ENCODE data around the gene TNIK. TPM values are rescaled to one million over a fixed set of nuclear protein-coding genes. Genes with fewer than 3 reads are reported as not detected.
A peak's percentile ranks its signal among the peaks of the same experiment; 100 is the strongest.
"Not testable (repeated sequence)": the region's sequence is repeated elsewhere in the genome, so short reads cannot be mapped to it uniquely, and the experiment has no call there.

TNIK gene
- total and polyA plus RNA-seq, 5 donors = 8.1 to 27.4 (median 21.6) TPM

DNA sequence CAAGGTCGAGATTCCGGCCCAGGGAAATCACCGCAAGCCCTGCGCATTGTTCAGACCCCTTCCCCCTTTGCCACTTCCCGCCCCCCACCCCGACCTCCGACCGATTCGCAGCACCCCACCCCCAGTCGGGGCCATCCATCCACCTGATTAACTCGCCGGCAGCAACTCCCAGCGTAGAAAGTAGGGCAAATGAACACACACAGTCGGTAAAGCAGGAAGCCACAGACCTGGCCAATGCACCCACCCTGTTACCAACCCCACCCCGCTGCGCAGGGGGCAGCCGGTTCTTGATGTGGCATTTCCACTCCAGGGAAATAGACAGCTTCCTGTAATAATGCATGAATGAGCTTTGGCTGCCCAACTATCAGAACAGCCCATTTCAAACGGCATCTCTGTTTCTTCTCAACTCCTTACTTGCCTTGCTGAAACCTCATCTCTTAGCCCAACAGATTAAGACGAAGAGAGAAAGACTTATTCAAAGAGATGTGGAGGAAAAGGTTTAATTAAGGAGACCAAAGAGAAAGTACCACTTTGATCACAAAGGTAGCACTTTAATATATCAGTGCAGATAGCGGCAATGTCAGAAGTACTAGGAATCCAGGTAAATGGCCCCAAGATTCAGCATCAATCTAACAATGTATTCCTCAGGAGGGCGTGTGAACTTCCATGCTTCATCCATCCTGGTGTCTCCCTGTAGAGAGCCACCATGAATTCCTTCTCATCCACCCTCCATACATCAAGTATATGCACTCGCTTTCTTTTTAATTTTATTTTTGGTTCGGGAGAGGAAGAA, 1.9 kb downstream of the TNIK start:
- H3K4me3 ChIP-seq (ENCODE audit: low read length) = peak overlapping the region; percentile 70
- DNase-seq = peak in 1 of 3 donors; percentile 48
- 12% methylated on average over 23 of the region's 23 CpGs for WGBS
- H3K4me1 ChIP-seq (ENCODE audit: control insufficient read depth, insufficient read depth, low read length) = peaks cover 3% of the 10 kb centered on the region
- no peak overlapping the region for H3K27ac ChIP-seq (ENCODE audit: low read length)
- no peak for ATAC-seq
- H3K27me3 ChIP-seq (ENCODE audit: control insufficient read depth, insufficient read depth) = no peaks in the 10 kb centered on the region
- intact Hi-C loops (cut with DNase I) = loop anchor here in 2 of 4 donors (10.0 kb wide), 2 partner anchors 133 to 273 kb away; no protein-coding TSS in a partner anchor
- H3K9me3 ChIP-seq (ENCODE audit: control insufficient read depth, low read length) = no peaks in the 10 kb centered on the region

DNA sequence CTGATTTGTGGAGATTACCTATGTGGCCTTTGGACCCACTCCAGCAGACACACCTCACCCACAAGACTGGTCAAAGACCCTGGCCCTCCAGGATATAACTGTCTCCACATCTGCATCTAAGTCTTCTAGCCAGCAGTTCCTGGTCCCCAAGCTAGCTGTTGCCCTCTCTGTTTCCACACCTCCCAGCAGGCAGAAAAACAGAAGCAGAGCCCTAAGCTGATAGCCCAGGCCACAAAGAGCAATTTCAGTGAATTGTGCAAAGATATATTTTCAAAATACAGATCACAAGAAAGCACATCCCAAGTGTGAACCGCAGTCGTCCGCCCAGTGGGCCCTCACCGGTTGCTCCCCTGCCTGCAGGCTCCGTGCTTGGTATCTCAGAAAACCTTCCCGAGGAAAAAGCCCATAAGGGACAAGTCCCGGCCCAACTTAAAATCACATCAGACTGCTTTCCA, 2.6 kb downstream of the TNIK start:
- no peaks in the 10 kb centered on the region for H3K9me3 ChIP-seq (ENCODE audit: control insufficient read depth, low read length)
- peaks cover 3% of the 10 kb centered on the region for H3K4me1 ChIP-seq (ENCODE audit: control insufficient read depth, insufficient read depth, low read length)
- peak overlapping the region; percentile 70 for H3K4me3 ChIP-seq (ENCODE audit: low read length)
- no peaks in the 10 kb centered on the region for H3K27me3 ChIP-seq (ENCODE audit: control insufficient read depth, insufficient read depth)
- DNase-seq (no peak), ATAC-seq (no peak)
- intact Hi-C loops (cut with DNase I) = loop anchor here in 2 of 4 donors (10.0 kb wide), 2 partner anchors 133 to 273 kb away; no protein-coding TSS in a partner anchor
- 16% methylated on average over 7 of the region's 7 CpGs for WGBS
- H3K27ac ChIP-seq (ENCODE audit: low read length) = no peak overlapping the region

DNA sequence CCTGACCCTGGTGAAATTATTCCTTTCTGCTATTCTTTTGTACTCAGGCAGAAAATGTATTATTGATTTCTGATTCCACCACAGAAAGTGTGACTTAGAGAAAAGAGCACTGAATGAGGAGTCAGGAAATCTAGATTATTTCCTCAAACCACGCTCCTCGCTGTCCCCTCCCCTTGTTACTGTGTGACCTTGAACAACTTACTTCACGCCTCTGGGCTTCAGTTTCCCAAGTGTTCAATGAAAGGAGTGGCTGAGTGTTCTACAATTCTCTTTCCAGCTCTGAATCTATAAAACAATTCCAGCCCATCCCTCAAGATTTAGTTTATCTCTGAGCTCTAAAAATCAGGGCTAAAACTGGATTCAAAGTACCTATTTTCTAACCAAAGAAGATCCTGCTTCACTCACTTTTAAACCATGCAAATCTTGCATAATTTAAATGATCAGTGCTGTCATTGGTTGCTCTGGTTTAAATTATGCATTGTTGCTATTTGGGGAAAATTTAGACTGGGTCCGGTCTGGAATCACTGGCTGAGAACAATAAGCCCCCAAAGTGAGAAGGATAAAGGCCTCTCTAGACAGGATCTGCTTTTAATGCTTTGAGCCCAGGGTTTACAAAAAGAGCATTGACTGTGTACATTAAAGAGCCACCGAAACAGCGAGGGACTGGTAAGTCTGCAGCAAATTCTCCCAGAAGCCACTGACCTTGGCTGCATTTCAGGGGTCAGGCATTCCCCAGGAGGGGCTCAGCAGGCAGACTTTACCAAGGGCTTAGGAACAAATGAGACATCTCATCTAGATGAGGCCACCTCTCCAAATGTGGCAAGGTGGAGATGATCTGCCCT, 3.2 kb downstream of the TNIK start:
- WGBS = 63% methylated on average over 6 of the region's 6 CpGs
- DNase-seq = no peak
- Histone ChIP-seq H3K4me3 (ENCODE audit: low read length) (no peak overlapping the region), H3K9me3 (ENCODE audit: control insufficient read depth, low read length) (no peaks in the 10 kb centered on the region), H3K4me1 (ENCODE audit: control insufficient read depth, insufficient read depth, low read length) (peaks cover 3% of the 10 kb centered on the region), H3K27me3 (ENCODE audit: control insufficient read depth, insufficient read depth) (no peaks in the 10 kb centered on the region), H3K27ac (ENCODE audit: low read length) (no peak overlapping the region)
- intact Hi-C loops (cut with DNase I) = loop anchor here in 2 of 4 donors (10.0 kb wide), 2 partner anchors 132 to 272 kb away; no protein-coding TSS in a partner anchor
- no peak for ATAC-seq

DNA sequence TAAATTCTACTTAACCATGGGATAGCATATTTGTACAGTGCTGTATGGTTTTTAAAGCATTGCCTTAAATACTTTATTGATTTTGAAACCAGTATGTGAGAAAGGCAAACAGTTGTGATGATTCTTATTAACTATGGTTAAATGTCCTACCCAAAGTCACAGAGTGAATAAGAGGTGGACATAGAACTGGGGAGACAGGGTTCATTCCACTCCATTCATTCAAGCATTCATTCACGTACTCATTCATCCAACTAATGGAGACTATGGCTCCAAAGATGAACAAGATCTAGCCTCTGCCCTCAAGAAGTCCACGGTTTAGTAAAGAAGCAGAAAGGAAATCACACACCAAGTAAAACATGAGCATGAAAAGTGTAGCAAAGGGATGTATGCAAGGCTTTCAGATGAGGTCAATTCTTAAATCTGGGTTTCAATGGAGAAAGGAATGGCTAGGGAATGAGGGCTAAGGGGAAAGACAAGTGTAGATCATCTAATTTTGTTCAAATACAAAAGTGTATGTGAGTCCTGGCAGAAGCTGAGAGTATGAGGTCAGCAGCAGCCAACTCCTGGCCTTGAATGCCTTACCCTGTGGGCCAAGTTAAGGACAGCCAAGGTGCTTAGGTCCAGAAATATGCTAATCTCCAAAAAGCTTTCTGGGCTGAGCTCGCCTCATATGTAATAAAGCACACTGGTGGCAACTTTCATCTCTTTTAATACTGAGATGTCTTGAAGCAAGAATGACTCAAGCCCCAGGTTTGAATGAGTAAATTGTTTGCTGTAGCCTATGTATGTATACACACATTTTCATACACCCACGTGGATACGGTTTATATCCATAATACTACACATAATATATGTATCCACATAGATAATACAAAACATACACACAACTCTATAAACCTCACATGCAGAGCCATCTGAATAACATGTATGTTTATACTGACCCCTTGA, 4.3 kb downstream of the TNIK start:
- H3K4me1 ChIP-seq (ENCODE audit: control insufficient read depth, insufficient read depth, low read length) = peaks cover 3% of the 10 kb centered on the region
- no peak for DNase-seq
- H3K4me3 ChIP-seq (ENCODE audit: low read length) = no peak overlapping the region
- 58% methylated on average over 5 of the region's 5 CpGs for WGBS
- no peaks in the 10 kb centered on the region for H3K27me3 ChIP-seq (ENCODE audit: control insufficient read depth, insufficient read depth)
- intact Hi-C loops (cut with DNase I) = loop anchor here in 2 of 4 donors (10.0 kb wide), 2 partner anchors 131 to 271 kb away; no protein-coding TSS in a partner anchor
- H3K27ac ChIP-seq (ENCODE audit: low read length) = no peak overlapping the region
- no peaks in the 10 kb centered on the region for H3K9me3 ChIP-seq (ENCODE audit: control insufficient read depth, low read length)
- ATAC-seq = no peak

DNA sequence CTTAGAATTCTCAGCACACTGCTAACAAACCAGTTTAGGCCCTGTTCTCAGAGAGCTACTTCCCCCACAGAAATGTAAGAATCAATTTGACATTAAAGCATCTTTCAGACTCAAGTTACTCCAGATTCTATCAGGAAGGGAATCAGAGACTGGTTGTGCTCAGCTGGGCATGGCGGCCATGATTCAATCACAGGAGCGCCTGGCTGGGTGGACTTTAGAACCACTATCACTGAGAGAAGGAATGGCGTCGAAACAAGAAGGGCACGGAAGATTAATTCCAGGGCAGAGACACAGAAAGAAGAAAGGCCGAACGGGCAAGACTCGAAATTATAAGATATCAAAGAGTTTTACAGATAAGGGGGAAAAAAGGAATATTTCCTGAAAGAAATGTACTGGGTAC, 6.2 kb downstream of the TNIK start:
- DNase-seq (no peak), ATAC-seq (no peak)
- intact Hi-C loops (cut with DNase I) = loop anchor here in 2 of 4 donors (10.0 kb wide), 2 partner anchors 129 to 269 kb away; no protein-coding TSS in a partner anchor
- peaks cover 3% of the 10 kb centered on the region for H3K4me1 ChIP-seq (ENCODE audit: control insufficient read depth, insufficient read depth, low read length)
- H3K27me3 ChIP-seq (ENCODE audit: control insufficient read depth, insufficient read depth) = no peaks in the 10 kb centered on the region
- WGBS = 82% methylated on average over 8 of the region's 8 CpGs
- H3K4me3 ChIP-seq (ENCODE audit: low read length) = no peak overlapping the region
- no peak overlapping the region for H3K27ac ChIP-seq (ENCODE audit: low read length)
- H3K9me3 ChIP-seq (ENCODE audit: control insufficient read depth, low read length) = no peaks in the 10 kb centered on the region

DNA sequence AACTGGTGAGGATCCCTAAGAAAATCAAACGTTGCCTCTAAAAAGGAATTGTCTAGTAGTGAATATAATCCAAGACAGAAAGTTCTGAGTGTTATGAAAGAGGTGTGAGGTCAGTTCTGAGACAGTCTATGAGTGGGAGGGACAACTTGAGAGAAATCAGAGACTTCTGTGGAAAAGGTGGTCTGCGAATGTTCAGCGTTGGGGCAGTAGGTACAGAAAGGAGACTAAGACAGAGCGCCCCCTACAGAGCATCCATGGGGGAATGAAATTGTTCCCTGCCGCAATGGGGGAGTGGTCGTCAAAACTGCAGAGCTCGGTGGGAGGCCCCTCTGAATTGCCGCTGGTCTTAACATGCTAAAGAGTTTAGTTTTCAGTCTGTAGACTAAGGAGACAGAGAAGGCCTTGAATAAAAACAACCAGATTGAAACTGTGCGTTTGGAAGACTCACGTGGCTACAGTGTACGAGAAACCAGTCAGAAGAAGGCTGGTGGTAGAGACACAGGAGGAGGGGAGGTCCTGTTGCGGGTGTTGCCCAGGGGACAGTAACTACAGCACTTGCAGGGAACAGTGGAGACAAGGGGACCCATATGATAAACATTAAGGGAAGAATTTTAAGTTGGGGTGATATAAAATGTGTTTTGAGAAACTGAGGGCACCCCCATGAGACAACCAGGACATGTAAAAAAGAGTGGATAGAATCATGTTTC, 6.9 kb downstream of the TNIK start:
- DNase-seq (no peak), ATAC-seq (no peak)
- Histone ChIP-seq H3K27ac (ENCODE audit: low read length) (no peak overlapping the region), H3K4me3 (ENCODE audit: low read length) (no peak overlapping the region), H3K27me3 (ENCODE audit: control insufficient read depth, insufficient read depth) (no peaks in the 10 kb centered on the region), H3K9me3 (ENCODE audit: control insufficient read depth, low read length) (no peaks in the 10 kb centered on the region), H3K4me1 (ENCODE audit: control insufficient read depth, insufficient read depth, low read length) (peaks cover 3% of the 10 kb centered on the region)
- WGBS = 67% methylated on average over 12 of the region's 12 CpGs
- intact Hi-C loops (cut with DNase I) = loop anchor here in 2 of 4 donors (10.0 kb wide), 2 partner anchors 129 to 269 kb away; no protein-coding TSS in a partner anchor

DNA sequence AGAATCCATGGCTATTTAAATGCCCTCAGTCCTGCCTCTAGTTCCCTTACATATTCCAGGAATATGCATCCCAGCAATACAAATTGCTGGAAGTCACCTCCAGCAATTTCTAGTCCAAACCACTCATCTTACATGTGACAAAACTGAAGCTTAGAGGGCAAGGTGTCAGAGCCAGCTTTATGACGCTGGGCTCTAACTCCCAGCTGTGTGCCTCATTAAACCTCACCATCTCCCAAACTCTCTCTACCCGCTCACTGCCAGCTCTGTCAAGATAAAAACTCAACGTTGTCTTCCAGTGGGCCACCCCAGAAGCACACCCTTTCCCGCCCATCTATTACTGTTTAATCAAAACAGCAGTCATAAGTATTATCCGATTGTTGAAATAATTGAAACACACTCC, 7.9 kb downstream of the TNIK start:
- 67% methylated on average over 5 of the region's 5 CpGs for WGBS

DNA sequence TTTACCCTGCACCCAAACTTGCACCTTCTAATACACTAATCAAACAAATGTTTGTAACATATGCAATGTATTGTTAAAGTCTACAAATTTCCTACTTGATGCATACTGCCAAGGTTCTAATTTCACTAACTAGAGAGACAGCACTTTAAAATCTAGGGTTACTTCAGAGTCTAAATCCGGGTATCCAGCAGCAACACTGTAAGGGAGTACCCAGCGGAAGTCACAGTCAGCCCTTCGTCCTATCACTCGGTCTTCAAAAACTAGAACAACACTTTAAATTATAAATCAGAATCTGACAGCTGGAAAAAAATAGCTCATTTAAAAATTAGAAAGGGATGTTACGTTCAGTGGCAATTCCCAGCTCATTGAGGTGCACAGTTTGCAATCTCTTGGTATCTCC, 8.3 kb downstream of the TNIK start:
- no peak overlapping the region for H3K27ac ChIP-seq (ENCODE audit: low read length)
- intact Hi-C loops (cut with DNase I) = loop anchor here in 2 of 4 donors (10.0 kb wide), 2 partner anchors 127 to 267 kb away; no protein-coding TSS in a partner anchor
- WGBS = 74% methylated on average over 5 of the region's 5 CpGs
- H3K4me3 ChIP-seq (ENCODE audit: low read length) = no peak overlapping the region
- H3K9me3 ChIP-seq (ENCODE audit: control insufficient read depth, low read length) = no peaks in the 10 kb centered on the region
- no peaks in the 10 kb centered on the region for H3K4me1 ChIP-seq (ENCODE audit: control insufficient read depth, insufficient read depth, low read length)
- no peak for ATAC-seq
- H3K27me3 ChIP-seq (ENCODE audit: control insufficient read depth, insufficient read depth) = no peaks in the 10 kb centered on the region
- no peak for DNase-seq

More for the DNA sequence above, 7.9 kb downstream of the TNIK start:
- intact Hi-C loops (cut with DNase I) = loop anchor here in 2 of 4 donors (10.0 kb wide), 2 partner anchors 128 to 268 kb away; no protein-coding TSS in a partner anchor
- Histone ChIP-seq H3K4me3 (ENCODE audit: low read length) (no peak overlapping the region), H3K4me1 (ENCODE audit: control insufficient read depth, insufficient read depth, low read length) (no peaks in the 10 kb centered on the region), H3K27ac (ENCODE audit: low read length) (peak overlapping the region; percentile 37), H3K9me3 (ENCODE audit: control insufficient read depth, low read length) (no peaks in the 10 kb centered on the region), H3K27me3 (ENCODE audit: control insufficient read depth, insufficient read depth) (no peaks in the 10 kb centered on the region)
- DNase-seq (no peak), ATAC-seq (peak in 1 of 2 donors; percentile 55)

DNA sequence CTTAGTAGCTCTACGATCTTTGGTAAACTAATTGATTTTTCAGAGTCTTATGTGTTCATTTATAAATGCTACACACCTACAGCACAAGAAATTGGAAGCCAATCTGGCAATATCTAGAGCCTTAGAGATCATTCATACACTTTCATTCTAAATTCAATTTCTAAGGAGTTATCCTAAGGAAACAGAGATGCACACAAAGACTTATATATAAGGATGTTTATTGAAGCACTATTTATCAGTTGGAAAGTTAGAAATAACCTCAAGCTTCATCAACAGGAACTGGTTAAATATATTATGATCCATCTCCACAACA, 12.7 kb downstream of the TNIK start:
- ATAC-seq; DNase-seq; H3K9me3 ChIP-seq (ENCODE audit: control insufficient read depth, low read length); intact Hi-C loops (cut with DNase I); H3K27me3 ChIP-seq (ENCODE audit: control insufficient read depth, insufficient read depth); H3K4me3 ChIP-seq (ENCODE audit: low read length); H3K4me1 ChIP-seq (ENCODE audit: control insufficient read depth, insufficient read depth, low read length); H3K27ac ChIP-seq (ENCODE audit: low read length): not testable (repeated sequence)
- 83% methylated on average over 1 of the region's 1 CpG for WGBS
